GM21515 (cell line): ENCODE results near the gene ANKS1A.
"Not testable (repeated sequence)": the region's sequence is repeated elsewhere in the genome, so short reads cannot be mapped to it uniquely, and the experiment has no call there.

ENCODE experiments used
- ATAC-seq: cut with Tn5 transposase; IDR thresholded peaks from one replicate; pipeline ENCODE4 v1.9.1; 2021; ENCODE audit not compliant: unreplicated experiment

The ANKS1A gene

DNA sequence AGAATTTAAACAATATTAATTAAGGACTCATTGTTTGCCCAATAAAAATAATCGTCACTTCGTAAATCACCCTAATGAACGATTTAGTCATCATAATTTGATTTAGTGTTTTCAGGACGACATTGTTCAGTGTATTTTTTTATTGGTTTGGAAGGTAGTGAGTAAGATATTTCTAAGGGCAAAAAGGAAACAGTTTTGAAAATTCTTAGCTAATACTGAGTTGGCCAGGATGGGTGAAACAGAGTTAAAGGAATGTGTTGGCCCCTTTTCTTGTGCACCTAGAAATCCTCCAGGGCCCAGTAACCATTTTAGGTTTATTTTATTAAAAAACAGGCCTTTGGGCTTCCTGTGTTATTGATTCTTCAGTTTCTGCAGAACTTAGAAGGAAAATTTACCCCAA lies 25.3 kb downstream of the ANKS1A start:
- ATAC-seq, result no peak

DNA sequence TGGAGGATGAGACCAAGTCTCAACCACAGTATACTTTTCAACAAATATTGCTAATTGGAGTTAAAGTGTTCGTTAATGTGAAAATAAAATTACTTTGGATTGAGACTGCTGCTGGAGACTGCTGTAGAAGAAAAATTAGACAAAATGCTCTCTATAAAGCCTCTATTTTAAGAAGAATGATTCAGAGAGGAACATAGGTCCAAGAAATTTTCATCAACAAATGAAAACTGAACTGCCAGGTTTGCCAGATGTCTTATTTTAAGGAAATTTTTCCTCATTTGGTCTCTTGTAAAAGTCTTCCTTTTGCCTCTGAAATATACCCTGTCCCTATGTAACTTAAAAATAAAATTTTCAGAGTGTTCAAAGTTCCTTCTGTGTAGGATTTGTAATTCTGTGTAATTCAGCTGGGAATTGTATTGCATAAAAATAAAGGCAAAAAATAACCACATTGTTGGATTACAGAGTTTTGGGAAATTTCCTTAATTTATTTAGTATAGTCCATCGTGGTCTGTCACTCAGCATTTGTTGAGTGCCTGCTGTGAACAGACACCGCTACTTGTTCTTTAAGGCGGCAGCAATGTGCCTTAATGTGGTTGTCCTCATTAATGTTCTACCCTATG lies 27.4 kb downstream of the ANKS1A start:
- ATAC-seq, result no peak

DNA sequence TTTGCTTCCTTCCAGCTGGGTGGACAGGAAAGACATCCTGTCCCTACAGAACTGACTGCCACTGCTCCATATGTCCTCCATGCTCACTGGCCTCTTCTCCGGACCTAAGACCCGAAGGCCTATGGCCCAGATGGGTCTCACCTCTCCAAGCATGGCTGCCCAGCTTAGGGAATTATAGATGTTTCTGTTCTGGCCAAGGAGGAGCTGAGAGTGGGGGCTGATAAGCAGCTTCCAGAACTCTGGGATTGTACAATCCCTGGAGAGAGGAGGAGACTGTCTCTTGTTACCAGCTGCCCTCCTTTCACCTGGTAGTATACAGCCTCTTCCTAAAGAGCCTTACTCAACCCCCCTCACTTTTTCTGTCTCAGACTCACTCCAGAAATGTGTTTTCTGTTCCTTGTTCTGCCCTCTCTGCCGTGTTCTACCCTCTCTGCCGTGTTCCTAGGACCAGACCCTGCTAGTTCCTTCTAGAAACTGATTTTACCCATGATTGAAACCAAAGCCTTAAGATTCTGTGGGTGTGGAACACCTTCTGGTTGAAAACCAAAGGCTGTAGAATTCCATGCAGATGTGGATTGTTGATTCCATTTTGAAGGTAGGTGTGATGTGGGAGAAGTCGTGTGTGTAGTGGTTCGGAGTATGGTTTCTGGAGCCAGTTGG lies 28.7 kb downstream of the ANKS1A start:
- no peak for ATAC-seq

DNA sequence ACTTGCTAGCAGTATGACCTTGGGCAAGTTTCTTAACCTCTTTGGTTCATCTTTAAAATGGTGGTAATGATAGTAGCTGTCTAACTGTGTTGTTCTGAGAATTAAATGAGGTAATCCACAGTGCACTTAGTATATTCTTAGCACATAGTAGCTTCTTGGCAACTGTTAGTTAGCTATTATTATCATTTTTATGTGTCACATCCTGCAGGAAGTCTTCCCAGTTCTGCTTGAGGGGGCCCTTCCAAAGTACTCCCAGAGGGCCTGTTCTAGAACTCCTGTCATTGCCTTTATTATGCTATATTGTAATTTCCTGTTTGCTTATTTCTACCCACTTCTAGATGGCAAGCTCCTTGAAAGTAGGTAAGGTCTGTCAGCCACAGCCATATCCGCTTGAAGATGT lies 30.6 kb downstream of the ANKS1A start:
- no peak for ATAC-seq

DNA sequence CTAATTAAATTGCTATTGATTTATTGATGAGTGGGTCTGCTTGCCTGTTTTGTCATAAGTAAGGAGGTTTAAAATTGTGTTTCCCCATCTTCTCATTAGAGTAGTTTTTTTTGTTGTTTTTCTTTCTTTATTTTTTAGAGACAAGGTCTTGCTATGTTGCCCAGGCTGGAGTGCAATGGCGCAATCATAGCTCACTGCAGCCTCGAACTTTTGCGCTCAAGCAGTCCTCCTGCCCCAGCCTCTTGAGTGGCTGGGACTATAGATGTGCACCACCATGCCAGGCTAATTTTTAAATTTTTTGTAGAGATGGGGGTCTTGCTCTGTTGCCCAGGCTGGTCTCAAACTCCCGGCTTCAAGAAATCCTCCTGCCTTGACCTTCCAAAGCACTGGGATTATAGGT lies 31.0 kb downstream of the ANKS1A start:
- no peak for ATAC-seq

DNA sequence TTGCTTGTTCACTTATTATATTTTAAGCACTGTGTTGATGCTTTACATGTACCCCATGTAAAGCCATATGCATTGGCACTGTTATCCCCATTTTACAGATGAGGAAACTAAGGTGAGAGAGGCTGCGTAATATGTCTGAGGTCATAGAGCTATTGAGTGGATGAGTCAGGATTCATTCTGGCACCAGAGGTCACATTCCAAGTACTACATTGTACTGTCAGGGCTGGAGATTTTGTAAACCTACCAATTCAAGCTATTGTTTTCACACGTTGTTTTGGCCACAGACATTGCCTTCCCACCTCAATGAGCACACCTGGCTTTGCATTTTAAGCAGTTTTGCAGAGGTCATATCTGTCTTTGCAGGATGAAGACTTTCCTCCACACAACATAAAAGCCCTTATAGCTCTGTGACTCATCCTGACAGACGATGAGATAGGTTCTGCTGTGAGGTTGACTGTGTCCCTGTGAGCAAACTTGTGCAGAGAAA lies 33.2 kb downstream of the ANKS1A start:
- ATAC-seq, result no peak

DNA sequence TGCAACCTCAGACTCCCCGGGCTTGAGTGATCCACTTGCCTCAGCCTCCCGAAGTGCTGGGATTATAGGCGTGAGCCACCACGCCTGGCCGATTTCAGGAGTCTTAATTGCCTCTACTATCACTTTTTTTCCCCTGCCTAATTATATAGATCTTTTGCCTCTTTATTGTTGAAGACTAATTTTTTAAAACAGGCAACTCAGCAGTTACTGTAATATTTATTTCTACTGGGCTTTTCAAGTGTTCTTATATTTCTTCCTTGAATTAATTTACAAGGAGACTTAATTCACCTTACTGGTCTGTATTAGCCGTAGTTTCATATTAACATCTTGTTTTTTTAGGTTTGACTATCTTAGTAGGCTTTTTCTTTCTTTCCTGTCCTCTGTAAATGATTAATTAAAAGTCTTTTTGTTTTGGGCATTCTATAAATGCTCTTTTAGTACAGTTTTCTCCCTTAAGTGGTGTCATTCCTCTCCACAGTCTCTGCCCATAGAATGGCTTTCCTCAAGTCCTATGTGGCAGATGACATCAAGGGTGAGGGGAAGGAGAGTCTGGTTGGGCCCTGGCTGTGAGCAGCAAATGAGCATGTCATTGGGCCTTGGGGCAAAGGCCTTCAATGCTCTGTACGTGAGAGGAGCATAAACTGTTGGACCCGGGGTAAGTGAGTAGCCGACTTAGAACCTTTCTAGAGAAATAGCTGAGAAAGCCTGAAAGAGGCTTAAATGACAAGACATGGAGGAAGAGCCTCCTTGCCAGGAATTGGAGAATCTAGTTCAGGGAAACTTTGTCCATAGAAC lies 36.0 kb downstream of the ANKS1A start:
- ATAC-seq, result no peak

DNA sequence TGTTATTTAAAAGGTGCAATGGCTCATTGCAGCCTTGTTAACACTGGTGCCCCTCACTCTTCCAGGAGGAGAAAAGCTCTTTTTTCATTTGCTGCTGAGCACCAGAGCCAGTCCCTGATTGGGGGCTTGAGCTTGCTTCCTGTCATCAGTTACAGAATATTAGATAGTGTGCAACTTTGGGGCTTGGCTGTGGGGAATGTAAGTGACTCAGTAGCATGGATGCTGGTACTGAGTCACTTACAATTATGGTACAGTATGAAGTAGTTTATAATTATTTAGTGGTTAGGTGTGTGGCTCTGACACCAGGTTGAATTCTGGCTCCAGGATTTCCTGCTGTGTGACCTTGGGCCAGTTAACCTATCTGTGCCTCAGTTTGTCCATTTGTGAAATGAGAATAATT lies 37.6 kb downstream of the ANKS1A start:
- no peak for ATAC-seq

DNA sequence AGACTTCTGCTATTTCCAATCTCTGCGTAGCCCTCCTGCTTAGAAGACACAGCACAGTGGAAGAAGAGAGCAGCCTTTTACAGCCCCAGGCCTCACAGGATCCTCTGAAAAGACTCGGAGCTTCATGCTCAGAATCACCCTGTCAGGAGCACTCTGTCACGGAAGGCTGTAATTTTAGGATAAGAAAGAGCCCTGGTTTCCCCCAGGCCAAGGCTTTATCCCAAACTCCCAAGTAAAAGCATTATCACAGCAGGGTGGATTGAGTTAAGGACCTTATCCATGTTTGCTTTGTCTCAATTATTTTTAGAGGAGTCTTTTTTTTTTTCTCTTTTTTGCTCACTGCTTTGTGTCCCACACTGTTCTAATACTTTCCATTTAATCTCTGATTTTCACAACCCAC lies 39.2 kb downstream of the ANKS1A start:
- ATAC-seq, result no peak

DNA sequence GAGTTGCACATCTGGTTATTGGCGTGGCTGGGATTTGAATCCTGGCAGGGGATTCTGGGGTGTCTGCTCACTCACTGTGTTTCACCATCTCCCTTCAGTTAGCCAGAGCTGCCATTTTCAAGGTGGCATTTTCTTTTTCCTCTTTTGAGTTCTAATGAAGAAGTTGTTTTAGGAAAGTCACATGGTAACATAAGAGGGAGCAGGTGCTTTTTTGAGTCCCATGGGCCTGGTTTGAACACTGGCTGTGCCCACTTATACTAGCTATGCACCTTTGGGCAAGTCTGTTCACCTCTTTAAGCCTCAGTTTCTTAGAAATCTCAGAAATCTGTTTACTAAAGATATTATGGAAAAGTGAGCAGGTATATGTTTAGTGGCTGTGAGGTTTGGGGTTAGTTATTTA lies 39.6 kb downstream of the ANKS1A start:
- ATAC-seq, result no peak

DNA sequence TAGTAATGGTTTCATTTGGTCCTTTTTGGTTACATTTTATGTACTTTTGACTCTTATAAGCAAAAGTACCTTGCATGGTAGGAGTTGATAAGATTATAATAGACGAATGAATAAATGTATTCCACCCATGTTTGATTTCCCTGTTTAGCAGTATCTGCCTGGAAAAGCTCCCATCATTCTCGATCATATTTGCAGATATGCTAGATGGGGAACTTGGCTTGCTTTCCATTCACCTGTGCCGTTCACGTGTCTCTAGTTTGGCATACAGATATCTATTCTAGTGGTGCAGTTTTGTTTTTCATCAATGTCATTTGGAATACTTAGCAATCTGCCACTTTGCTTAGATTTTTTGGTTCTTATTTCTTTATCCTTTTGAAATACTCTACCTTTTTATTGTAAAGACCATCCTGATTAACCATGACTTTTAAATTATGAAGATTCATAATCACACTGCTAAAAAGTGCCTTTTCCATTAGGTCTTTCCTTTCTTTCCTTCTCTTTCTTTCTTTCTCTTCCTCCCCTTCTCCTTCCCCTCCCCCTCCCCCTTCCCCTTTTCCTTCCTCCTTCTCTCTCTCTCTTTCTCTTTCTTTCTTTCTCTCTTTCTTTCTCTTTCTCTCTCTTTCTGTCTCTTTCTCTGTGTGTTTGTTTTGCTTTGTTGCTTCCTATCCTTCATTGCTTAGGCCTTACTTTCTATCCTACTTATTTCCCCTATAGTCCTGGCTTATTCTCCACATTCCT lies 40.4 kb downstream of the ANKS1A start:
- no peak for ATAC-seq

DNA sequence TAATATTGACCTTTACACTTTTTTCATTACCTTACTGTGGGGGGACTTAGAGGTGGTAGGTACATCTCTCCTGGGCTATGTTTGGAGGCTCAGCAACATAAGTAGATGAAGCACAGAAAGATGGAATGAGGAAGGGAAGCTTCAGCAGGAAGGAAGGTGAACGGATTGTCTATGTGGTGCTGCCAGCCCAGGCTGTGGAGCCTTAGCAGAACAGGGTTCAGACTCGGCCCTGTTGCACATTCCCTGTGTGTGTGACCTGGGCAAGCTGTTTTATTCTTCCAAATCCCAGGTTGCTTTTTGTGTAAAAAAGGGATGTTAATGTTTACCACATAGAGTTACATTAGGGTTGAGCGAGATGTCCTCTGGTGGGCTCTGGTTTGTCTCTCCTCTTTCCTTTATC lies 41.2 kb downstream of the ANKS1A start:
- ATAC-seq, result no peak

DNA sequence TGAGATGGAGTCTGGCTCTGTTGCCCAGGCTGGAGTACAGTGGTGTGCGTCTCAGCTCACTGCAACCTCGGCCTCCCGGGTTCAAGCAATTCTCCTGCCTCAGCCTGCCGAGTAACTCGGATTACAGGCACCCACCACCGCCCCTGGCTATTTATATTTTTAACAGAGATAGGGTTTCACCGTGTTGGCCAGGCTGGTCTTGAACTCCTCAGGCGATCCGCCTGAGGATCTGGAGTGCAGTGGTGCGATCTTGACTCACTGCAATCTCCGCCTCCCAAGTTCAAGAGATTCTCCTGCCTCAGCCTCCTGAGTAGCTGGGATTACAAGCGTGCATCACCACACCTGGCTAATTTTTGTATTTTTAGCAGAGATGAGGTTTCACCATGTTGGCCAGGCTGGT lies 43.1 kb downstream of the ANKS1A start:
- not testable (repeated sequence) for ATAC-seq

DNA sequence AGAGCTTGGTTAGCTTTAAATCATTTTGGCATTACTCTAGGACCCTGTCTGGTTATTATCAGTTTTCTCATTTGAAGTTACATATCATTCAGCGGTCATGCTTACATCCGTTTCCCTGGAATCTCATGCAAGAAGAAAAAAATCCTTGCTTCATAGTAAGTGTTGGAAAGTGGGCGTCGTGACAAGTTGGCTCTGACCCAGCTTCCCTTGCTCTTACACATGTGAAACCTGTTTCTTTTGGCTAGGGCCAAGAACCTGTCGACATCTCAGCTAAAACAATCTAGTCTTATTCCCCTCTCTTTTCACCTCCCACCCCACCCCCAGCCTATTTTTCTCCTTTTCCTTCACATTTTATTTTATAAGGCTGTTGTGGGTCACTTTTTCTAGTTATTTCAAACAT lies 45.5 kb downstream of the ANKS1A start:
- ATAC-seq, result no peak

DNA sequence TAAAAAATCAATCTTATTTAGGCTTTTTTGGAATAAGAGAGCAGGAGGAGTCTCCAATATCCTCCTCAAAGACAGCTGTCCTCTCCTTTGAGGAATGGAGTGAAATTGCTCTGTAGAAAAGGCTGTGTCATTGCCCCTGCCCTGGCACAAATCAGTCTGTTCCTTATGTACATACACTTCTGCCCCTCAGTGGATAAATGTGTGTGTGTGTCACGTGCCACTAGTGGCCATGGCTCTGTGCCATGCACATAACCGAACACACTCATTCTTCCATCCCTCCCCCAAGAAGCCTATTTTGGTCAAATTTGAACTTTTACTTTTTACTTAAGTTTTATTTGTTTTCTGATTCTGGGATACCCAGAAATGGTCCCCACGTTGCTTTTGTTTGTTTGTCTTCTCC lies 49.2 kb downstream of the ANKS1A start:
- ATAC-seq, result no peak

DNA sequence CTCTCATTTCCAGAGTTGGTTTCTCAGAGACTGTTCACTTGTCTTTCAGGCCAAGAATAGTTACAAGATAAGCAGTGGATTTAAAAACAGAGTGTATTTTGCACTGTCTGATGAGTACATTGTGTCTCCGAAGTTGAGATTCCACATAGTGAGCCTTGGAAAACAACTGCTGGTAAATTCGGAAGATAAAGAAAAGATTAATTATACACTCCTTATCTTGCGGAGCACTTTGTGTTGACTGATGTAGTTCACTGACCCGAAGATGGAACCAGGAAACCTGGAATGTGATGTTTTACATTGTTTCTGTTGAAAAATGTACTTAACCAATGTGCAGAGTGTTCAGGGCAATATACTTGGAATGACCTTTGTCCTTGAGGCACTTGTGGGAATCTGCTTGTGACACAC lies 51.0 kb downstream of the ANKS1A start:
- ATAC-seq, result no peak

DNA sequence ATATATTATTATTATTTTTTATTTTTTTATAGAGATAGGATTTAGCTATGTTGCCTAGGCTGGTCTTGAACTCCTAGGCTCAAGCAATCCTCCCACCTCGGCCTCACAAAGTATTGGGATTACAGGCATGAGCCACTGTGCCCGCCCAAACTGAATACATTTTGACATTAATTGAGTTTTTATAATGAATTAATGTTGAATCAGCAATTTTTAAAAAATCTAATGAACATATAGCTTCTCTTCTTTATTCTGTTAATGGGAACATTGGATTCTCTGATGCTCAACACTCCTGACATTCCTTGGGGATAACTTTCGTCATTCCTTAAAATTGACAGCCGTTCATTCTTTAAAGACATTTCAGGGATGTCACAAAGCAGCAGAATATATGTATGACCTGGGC lies 52.4 kb downstream of the ANKS1A start:
- no peak for ATAC-seq

DNA sequence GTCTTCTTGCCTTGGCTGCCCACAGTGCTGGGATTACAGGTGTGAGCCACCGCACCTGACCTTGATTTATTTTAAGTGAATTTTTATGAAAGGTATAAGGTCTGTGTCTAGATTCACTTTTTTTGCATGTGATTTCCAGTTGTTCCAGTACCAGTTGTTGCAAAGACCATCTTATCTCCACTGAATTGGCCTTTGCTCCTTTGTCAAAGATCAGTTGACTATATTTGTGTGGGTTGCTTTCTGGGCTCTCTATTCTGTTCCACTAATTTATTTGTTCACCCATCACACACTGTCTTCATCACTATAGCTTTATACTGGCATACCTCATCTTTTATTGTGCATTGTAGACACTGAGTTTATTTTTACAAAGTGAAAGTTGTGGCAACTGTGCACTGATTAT lies 56.3 kb downstream of the ANKS1A start:
- ATAC-seq, result no peak

DNA sequence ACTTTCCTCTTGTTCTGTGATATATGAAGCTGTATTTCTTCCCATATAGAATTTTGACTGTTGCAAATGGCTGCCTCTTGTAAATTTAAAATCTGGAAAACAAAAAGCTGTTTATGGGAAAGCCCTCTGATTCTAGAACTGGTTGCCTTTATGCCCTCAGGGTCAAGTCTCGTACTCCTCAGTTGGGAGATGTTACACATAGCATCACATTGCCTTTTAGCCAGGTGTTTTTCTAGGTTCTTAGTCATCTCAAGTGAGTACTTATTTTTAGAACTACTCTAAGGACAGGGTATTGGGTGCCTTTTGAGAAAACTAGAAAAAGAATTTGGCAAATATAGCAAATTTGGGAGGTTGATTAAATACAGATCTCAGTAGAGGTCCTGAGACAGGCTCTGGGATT lies 58.5 kb downstream of the ANKS1A start:
- no peak for ATAC-seq

DNA sequence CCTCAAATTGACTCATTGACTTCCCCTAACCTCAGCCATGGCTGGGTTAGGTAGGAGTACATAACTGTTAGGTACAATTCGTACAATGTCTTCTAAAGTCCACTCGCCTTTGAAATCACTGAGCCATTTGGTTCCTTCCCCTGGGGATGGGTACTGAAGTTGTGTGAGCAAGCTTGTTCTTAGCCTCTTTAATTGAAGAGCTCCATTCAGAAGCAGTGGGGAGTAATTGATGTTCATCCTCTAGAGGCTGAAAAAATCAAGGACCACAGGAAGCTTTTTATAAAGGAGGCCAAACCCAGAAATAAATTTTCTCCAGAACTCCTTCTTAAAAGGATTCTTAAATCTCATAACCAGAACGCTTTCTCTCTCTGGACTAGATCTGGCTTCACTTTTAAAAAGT lies 60.6 kb downstream of the ANKS1A start:
- no peak for ATAC-seq

DNA sequence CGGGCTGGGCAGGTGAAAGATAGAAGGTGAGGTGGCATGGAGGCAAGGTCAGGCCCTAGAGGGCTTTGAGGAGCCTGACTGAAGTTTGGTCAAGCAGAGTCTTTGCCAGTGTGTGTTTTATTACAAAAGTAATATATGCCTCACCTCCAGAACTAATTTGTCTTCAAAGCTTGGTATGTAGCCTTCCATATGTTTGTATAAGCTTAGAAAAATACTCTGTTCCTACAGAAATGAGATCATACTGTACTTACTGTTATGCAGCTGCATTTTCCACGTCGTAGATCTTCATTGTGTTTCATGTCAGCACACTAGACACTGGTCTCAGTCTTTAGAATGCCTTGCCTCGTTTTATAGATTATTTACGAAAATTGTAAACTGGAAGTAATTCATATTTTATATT lies 61.8 kb downstream of the ANKS1A start:
- ATAC-seq, result no peak

DNA sequence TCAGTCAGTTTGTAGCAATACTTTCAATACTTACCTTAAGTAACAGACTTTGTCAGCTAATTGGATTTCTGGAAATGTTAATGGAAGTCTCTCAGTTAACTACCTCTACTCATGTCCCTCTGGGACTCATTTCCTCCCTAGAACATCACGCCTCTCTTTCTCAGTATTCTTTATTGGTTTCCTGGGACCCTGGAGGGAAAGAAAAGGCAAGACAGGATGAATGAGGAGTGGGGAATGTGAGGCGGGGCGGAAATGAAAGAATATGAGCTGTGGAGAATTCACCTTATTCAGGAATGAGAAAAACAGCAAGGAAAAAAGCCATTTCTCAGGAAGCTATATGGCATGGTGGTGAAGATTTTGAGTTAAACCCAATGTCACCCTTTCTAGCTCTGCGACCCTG lies 62.7 kb downstream of the ANKS1A start:
- ATAC-seq, result no peak
